Left cardiac atrium (tissue), 4 donors: ENCODE measurements around the gene IQGAP3. TPM values are rescaled to one million over a fixed set of nuclear protein-coding genes. Genes with fewer than 3 reads are reported as not detected.
"Not testable (repeated sequence)": the region's sequence is repeated elsewhere in the genome, so short reads cannot be mapped to it uniquely, and the experiment has no call there.

Source experiments
- ATAC-seq, 2 donors: fragments of 200-7000 bp; cut with Tn5 transposase; one replicate each; pipeline ENCODE4 v1.9.1; 2020; ENCODE audit warnings: mild to moderate bottlenecking in 2 of 2, moderate library complexity in 2 of 2
- DNase-seq: peaks from one replicate; pipeline ENCODE4 v3.0.0-alpha.2; 2020
- intact Hi-C, 2 donors: fragments of 100-400 bp; cut with DNase I; formaldehyde crosslinking; loops; one replicate each; pipeline versions ENCODE4 v1.14.1 to v1.15.1; 2022 to 2023
- long read RNA-seq: library from polyadenylated mRNA; unstranded; transcript quantifications from one replicate; pipeline ENCODE4 v2.0.0, GENCODE V29; 2021
- total RNA-seq, 2 donors: library from RNA; stranded (reverse); fragmentation: NEBNext Ultra II Directional; extraction: Animal tissue kit (Norgen Biotek cat#: 25700); gene quantifications; one replicate each; pipeline ENCODE4 v1.2.1, GENCODE V29; 2021
- donor health status: DM: no; HTN: yes; CAD: no.
- donor health status: DM: no; HTN: yes; CAD: no; lungs with severe emphysema.
- donor health status: DM: yes; HTN: yes; CAD: no.
- donor health status: Dilated cardiomyopathy.

The IQGAP3 gene, protein sequence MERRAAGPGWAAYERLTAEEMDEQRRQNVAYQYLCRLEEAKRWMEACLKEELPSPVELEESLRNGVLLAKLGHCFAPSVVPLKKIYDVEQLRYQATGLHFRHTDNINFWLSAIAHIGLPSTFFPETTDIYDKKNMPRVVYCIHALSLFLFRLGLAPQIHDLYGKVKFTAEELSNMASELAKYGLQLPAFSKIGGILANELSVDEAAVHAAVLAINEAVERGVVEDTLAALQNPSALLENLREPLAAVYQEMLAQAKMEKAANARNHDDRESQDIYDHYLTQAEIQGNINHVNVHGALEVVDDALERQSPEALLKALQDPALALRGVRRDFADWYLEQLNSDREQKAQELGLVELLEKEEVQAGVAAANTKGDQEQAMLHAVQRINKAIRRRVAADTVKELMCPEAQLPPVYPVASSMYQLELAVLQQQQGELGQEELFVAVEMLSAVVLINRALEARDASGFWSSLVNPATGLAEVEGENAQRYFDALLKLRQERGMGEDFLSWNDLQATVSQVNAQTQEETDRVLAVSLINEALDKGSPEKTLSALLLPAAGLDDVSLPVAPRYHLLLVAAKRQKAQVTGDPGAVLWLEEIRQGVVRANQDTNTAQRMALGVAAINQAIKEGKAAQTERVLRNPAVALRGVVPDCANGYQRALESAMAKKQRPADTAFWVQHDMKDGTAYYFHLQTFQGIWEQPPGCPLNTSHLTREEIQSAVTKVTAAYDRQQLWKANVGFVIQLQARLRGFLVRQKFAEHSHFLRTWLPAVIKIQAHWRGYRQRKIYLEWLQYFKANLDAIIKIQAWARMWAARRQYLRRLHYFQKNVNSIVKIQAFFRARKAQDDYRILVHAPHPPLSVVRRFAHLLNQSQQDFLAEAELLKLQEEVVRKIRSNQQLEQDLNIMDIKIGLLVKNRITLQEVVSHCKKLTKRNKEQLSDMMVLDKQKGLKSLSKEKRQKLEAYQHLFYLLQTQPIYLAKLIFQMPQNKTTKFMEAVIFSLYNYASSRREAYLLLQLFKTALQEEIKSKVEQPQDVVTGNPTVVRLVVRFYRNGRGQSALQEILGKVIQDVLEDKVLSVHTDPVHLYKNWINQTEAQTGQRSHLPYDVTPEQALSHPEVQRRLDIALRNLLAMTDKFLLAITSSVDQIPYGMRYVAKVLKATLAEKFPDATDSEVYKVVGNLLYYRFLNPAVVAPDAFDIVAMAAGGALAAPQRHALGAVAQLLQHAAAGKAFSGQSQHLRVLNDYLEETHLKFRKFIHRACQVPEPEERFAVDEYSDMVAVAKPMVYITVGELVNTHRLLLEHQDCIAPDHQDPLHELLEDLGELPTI (N-terminal part only)
- total RNA-seq: under 1 TPM; 0.26 to 0.94 TPM
- long read RNA-seq: 0 reads

DNA sequence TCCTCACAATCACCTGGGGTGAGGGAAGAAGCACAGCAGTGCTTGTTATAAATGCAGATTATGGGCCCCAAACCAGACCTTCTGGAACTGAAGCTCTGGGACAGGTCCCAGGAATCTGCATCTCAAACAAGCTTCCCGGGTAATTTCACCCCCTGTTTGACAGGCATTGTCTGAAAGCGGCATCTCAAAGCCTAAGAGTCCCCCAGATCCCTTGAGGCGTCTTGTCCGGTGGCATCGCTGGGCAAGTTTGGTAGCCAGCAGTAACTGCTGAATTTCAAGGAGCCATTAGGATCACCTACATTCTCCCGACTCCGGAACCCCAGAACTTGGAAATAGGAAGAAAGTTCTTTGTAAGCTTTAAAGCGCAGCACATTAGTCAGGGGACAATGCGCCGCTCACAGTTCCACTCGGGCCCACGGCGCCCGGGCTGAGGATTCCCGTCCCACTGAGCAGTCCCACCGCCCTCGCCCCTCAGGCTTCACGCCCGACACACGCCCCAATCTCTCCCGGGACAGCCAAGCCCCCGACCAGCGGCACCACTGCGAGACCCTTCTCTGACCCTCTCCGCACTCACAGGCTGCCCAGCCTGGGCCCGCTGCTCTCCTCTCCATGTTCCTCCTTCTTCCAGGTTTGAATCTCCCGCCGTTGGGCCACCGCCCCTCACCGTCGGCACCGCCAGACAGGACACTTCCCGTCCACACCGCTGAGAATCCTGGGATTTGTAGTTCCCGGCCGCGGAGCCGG is at the start of gene IQGAP3:
Gene IQGAP3 (minus strand): TSS at position 647 of the 744 bp plus-strand sequence. CDS start 36 bp downstream, at position 611.
- ATAC-seq: peak; percentile 97 to 98
- DNase-seq: peak; percentile 87
- intact Hi-C loops: no loop called here

- ATAC-seq (no peak), DNase-seq (no peak)
- intact Hi-C loops: no loop called here
These were observed 47.2 kb upstream of the IQGAP3 start for GRCh38 chr1:156619582-156619955.

DNA sequence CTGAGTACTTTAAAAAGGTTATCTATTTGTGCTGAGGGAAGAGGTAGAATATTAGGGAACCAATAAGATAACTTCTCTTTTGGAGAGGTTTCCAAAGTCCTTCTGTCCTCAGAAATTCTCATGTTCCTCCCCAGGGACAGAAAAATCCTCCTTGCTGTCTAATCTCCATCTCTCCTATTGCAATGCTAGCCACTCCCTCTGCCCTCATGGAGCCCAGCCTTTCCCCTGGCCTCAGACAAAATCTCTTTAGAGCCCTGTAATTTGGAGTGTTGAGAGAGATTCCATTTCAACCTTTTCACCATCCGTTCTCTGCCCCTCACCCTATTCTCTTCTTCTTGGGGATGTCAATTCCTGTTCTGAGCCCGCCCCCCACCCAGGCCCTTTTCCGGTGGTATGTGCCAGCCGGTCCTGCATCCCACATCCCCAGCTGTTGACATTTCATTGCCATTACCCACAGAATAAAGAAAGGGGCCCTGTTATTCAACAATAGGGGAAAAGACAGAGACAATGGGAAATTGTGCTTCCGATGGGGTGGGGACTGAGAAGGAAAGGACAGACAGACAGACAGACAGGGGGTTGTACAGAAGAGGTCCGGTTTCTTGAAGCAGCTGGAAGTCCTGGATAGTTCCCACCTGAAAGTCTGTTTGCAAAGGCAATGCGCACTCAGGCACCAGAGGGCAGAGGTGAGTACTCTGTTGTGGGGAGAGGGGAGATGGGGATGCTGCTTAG is 46.7 kb upstream of the IQGAP3 start, which contains the start of gene HAPLN2:
Gene HAPLN2 (plus strand): TSS at position 563 of the 729 bp plus-strand sequence. CDS start 4,076 bp downstream, outside the sequence.
- ATAC-seq: no peak
- intact Hi-C loops: no loop called here
- DNase-seq: no peak

GRCh38 chr1:156616463-156616862 is 44.1 kb upstream of the IQGAP3 start:
- ATAC-seq: peak; percentile 80 to 83
- DNase-seq: peak; percentile 43
- intact Hi-C loops: no loop called here

DNA sequence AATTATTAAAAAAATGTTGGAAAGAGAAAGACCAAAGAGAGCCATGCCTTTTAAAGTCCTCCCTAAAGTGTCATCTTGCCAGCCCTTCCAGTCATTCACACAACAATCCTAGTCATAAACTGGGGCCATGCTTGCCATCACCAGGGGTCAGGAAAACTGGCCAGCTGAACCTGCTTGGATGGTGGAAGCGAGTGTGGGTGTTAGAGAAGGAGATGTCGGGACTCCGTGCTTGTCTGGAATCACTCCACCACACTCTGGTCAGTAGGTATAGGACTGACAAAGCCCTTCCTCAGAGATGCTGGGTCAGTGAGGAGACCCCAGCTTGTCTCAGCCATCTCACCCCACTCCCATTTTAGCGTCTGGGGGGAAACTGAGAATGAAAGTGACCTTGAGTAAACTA is 43.6 kb upstream of the IQGAP3 start:
- DNase-seq: no peak
- intact Hi-C loops: no loop called here

GRCh38 chr1:156612666-156613065 is 40.3 kb upstream of the IQGAP3 start:
- intact Hi-C loops: no loop called here
- ATAC-seq (no peak), DNase-seq (no peak)

More for the DNA sequence above, 43.6 kb upstream of the IQGAP3 start:
- ATAC-seq: peak; percentile 13 to 38

DNA sequence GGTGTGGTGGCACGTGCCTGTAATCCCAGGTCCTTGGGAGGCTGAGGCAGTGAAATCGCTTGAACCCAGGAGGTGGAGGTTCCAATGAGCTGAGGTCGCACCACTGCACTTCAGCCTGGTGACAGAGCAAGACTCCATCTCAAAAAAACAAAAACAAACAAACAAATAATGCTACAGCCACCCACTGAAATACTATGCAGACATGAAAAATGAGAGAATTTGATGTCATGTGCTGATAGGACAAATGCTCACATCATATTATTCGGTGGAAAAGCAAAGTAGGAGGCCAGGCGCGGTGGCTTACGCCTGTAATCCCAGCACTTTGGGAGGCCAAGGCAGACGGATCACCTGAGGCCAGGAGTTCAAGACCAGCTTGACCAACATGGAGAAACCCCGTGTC is 37.7 kb upstream of the IQGAP3 start:
- intact Hi-C loops, ATAC-seq, DNase-seq: not testable (repeated sequence)

- intact Hi-C loops: loop anchor here (5.0 to 10.0 kb wide), 3 partner anchors 124 to 224 kb away; no protein-coding TSS in a partner anchor
- peak in 1 of 2 donors; percentile 41 for ATAC-seq
- DNase-seq: no peak
These were observed 36.6 kb upstream of the IQGAP3 start for GRCh38 chr1:156608981-156609380.

DNA sequence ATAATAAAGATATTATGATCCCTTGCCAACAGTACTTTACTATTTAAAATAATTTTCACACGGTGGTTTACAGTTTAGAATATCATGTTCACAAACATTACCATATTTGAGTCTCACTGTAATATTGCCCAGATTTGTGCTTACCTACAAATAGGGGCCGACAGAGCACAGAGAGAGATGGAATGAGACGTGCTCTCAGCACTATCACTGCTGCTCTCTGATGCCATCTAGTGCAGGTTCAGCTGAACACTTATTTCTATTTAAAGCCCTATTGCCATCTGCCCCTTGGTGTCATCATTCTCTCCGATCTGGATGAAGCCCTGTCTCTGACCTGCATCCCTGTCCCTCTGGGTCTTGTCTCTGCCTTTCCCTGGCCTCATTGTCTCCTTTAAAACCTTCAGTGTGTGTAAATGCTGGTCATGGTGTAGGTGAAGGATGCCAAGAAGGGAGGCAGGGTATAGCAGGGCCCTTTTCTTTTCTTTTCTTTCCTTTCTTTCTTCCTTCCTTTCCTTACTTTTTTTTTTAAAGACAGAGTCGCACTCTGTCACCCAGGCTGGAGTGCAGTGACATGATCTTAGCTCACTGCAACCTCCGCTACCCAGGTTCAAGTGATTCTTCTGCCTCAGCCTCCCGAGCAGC is 35.8 kb upstream of the IQGAP3 start:
- DNase-seq (no peak), ATAC-seq (peak; percentile 95 to 96)
- intact Hi-C loops: loop anchor here (5.0 to 10.0 kb wide), 3 partner anchors 123 to 223 kb away; no protein-coding TSS in a partner anchor

DNA sequence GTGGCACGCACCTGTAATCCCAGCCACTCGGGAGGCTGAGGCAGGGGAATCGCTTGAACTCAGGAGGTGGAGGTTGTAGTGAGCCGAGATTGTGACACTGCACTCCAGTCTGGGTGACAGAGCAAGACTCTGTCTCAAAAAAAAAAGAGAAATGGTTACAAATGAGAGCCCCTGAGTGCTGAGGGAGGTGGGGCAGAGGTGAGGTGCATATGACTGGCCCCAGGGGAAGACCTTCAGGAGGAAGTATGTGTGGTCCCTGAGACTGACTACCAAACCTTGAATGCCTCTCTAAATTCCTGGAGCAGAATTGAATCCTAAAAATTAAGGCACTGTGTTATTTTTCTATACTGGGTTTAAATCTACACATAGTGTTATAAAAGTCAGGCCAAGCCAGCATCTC is 35.0 kb upstream of the IQGAP3 start:
- intact Hi-C loops: loop anchor here (5.0 to 10.0 kb wide), 3 partner anchors 123 to 223 kb away; no protein-coding TSS in a partner anchor
- not testable (repeated sequence) for DNase-seq, ATAC-seq

DNA sequence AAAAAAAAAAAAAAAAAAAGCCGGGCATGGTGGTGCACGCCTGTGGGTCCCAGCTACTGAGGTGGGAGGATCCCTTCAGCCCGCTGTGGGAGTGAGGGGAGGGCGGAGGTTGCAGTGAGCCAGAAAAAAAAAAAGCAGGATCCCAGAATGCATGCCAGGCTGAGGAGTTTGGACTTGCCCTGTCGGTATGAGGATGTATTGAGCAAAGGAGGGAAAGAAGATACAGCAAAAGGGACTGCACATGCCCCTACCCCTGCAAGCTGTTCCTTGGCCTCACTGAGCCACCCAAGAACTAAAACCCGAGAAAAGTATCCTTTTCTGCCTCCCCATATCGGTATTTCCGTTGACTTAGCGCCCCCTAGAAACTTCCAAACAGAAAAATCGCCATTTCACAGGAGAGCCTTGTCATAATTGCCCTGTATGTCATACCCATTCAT is 30.2 kb upstream of the IQGAP3 start:
- DNase-seq (no peak), ATAC-seq (no peak)
- intact Hi-C loops: loop anchor here (2.0 to 10.0 kb wide), 3 partner anchors 118 to 218 kb away; no protein-coding TSS in a partner anchor

GRCh38 chr1:156601892-156602291 is 29.5 kb upstream of the IQGAP3 start:
- ATAC-seq (peak in 1 of 2 donors; percentile 5), DNase-seq (no peak)
- intact Hi-C loops: loop anchor here (2.0 to 10.0 kb wide), 3 partner anchors 117 to 217 kb away; no protein-coding TSS in a partner anchor

- intact Hi-C loops: loop anchor here (10.0 kb wide), 2 partner anchors 116 to 216 kb away; no protein-coding TSS in a partner anchor
- DNase-seq (peak; percentile 87), ATAC-seq (peak; percentile 90)
These were observed 28.9 kb upstream of the IQGAP3 start, which contains the start of gene GPATCH4 for GRCh38 chr1:156601122-156601830. Gene GPATCH4 (minus strand): TSS chr1:156601479.

GRCh38 chr1:156600733-156601121 is 28.4 kb upstream of the IQGAP3 start:
- intact Hi-C loops: loop anchor here (10.0 kb wide), 2 partner anchors 116 to 216 kb away; no protein-coding TSS in a partner anchor
- ATAC-seq (peak in 1 of 2 donors; percentile 7), DNase-seq (no peak)

DNA sequence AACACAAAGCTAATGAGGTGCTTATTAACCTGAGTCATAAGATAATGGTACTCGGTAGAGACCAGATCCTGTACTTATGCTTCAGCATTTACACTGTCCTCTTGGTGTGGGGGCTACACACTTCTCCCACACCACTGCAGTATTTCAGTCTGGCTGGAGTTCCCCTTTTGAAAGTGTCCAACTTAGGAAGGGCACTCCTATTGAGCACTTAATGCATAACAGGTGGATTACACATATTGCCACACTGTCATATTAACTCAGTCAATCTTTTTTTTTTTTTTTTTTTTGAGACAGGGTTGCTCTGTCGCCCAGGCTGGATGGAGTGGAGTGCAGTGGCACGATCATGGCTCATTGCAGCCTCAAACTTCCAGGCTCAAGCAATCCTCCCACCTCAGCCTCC is 27.4 kb upstream of the IQGAP3 start:
- no peak for DNase-seq

More for the DNA sequence above, 27.4 kb upstream of the IQGAP3 start:
- intact Hi-C loops: loop anchor here (10.0 kb wide), 2 partner anchors 115 to 215 kb away; no protein-coding TSS in a partner anchor
- no peak for ATAC-seq
